Activated CD8-positive, alpha-beta T cell treated with anti-CD3 and anti-CD28 coated beads for 36 hours (primary cell): ENCODE data around the gene PRRC1. TPM values are rescaled to one million over a fixed set of nuclear protein-coding genes. Genes with fewer than 3 reads are reported as not detected.

Experiments
- ATAC-seq: fragments of 200-7000 bp; cut with Tn5 transposase; one replicate; pipeline ENCODE4 v1.10.0; 2021; ENCODE audit warnings: mild to moderate bottlenecking, moderate library complexity
- CTCF ChIA-PET: fragments of 350-600 bp; sonication (Branson Sonifier 250); formaldehyde crosslinking; loops from one replicate; lab custom pipeline; 2021; ENCODE audit warnings: antibody characterized with exemption; lab: Charles Lee
- POLR2A ChIA-PET: fragments of 350-600 bp; sonication (Branson Sonifier 250); formaldehyde crosslinking; loops from one replicate; lab custom pipeline; 2021; ENCODE audit warnings: antibody characterized with exemption; lab: Charles Lee
- DNase-seq: peaks from one replicate; pipeline ENCODE4 v3.0.0-alpha.2; 2020
- H3K27ac Mint-ChIP-seq: one replicate; pipeline ENCODE4 v1.8.0; 2021; ENCODE audit warnings: mild to moderate bottlenecking, mixed read lengths
- H3K27me3 Mint-ChIP-seq: one replicate; pipeline ENCODE4 v1.8.0; 2021; ENCODE audit warnings: mixed read lengths
- H3K36me3 Mint-ChIP-seq: one replicate; pipeline ENCODE4 v1.8.0; 2021; ENCODE audit warnings: low read depth, mixed read lengths
- H3K4me1 Mint-ChIP-seq: one replicate; pipeline ENCODE4 v1.8.0; 2021; ENCODE audit warnings: low read depth, mixed read lengths
- H3K4me3 Mint-ChIP-seq: one replicate; pipeline ENCODE4 v1.8.0; 2021; ENCODE audit warnings: mild to moderate bottlenecking, moderate library complexity, mixed read lengths
- H3K9me3 Mint-ChIP-seq: one replicate; pipeline ENCODE4 v1.8.0; 2021; ENCODE audit warnings: mixed read lengths
- CTCF ChIP-seq: fragments of 200-600 bp; IDR thresholded peaks from one replicate; pipeline ENCODE4 v1.8.0; 2022; ENCODE audit warnings: antibody characterized with exemption, mild to moderate bottlenecking
- intact Hi-C: fragments of 100-400 bp; cut with micrococcal nuclease; formaldehyde crosslinking; loops from one replicate; pipeline ENCODE4 v1.10.0; 2022
- total RNA-seq, 2 experiments: library from RNA; stranded (reverse); gene quantifications; one replicate each; pipeline ENCODE4 v1.2.3, GENCODE V29; 2021

The PRRC1 gene
- total RNA-seq, 2 experiments from 2014 or later, result 38.0 to 38.1 TPM

- H3K36me3 Mint-ChIP-seq, result peaks cover 14% of the 10 kb centered on the region
- H3K4me3 Mint-ChIP-seq, result no peak overlapping the region
- DNase-seq (no peak), ATAC-seq (no peak)
- peaks cover 6% of the 10 kb centered on the region for H3K4me1 Mint-ChIP-seq
- H3K27me3 Mint-ChIP-seq, result no peaks in the 10 kb centered on the region
- POLR2A ChIA-PET, result no interaction called here
- no peak overlapping the region for H3K27ac Mint-ChIP-seq
- no peak for TF ChIP-seq CTCF
- no peaks in the 10 kb centered on the region for H3K9me3 Mint-ChIP-seq
- CTCF ChIA-PET, result interaction anchor here (1.1 to 1.3 kb wide), 2 partner anchors 9 to 14 kb away, joined by 3 read pairs; no protein-coding TSS in a partner anchor
- intact Hi-C loops, result no loop called here
Observed at GRCh38 chr5:127550652-127551409, 33.4 kb downstream of the PRRC1 start.

- Mint-ChIP-seq H3K27me3 (no peaks in the 10 kb centered on the region), H3K27ac (no peak overlapping the region), H3K4me1 (no peaks in the 10 kb centered on the region), H3K4me3 (no peak overlapping the region), H3K9me3 (no peaks in the 10 kb centered on the region), H3K36me3 (peaks cover 10% of the 10 kb centered on the region)
- TF ChIP-seq CTCF, result no peak
- ChIA-PET CTCF (interaction anchor here (1.1 kb wide), 1 partner anchor 9 kb away, joined by 3 read pairs; no protein-coding TSS in a partner anchor), POLR2A (no interaction called here)
- DNase-seq (no peak), ATAC-seq (no peak)
- intact Hi-C loops, result no loop called here
Observed at GRCh38 chr5:127551410-127552041, 34.1 kb downstream of the PRRC1 start.

- Mint-ChIP-seq H3K27ac (no peak overlapping the region), H3K4me1 (no peaks in the 10 kb centered on the region), H3K27me3 (no peaks in the 10 kb centered on the region), H3K9me3 (no peaks in the 10 kb centered on the region), H3K36me3 (peaks cover 3% of the 10 kb centered on the region), H3K4me3 (no peak overlapping the region)
- no peak for TF ChIP-seq CTCF
- intact Hi-C loops, result no loop called here
- no peak for DNase-seq
- ChIA-PET POLR2A (no interaction called here), CTCF (no interaction called here)
- no peak for ATAC-seq
Observed at GRCh38 chr5:127555826-127556225, 38.4 kb downstream of the PRRC1 start.

- intact Hi-C loops, result no loop called here
- Mint-ChIP-seq H3K36me3 (peaks cover under 1% of the 10 kb centered on the region), H3K4me1 (no peaks in the 10 kb centered on the region), H3K4me3 (no peak overlapping the region), H3K27ac (no peak overlapping the region), H3K9me3 (no peaks in the 10 kb centered on the region), H3K27me3 (no peaks in the 10 kb centered on the region)
- ATAC-seq, result no peak
- no peak for TF ChIP-seq CTCF
- DNase-seq, result no peak
- ChIA-PET POLR2A (no interaction called here), CTCF (no interaction called here)
Observed at GRCh38 chr5:127556609-127557334, 39.3 kb downstream of the PRRC1 start.

GRCh38 chr5:127558273-127558672 is 40.8 kb downstream of the PRRC1 start:
- DNase-seq (no peak), ATAC-seq (no peak)
- intact Hi-C loops, result no loop called here
- Mint-ChIP-seq H3K27ac (no peak overlapping the region), H3K4me3 (no peak overlapping the region), H3K9me3 (no peaks in the 10 kb centered on the region), H3K36me3 (no peaks in the 10 kb centered on the region), H3K4me1 (no peaks in the 10 kb centered on the region), H3K27me3 (no peaks in the 10 kb centered on the region)
- POLR2A ChIA-PET, result no interaction called here
- TF ChIP-seq CTCF, result no peak
- CTCF ChIA-PET, result no interaction called here
